GM23248 (cell line): ENCODE measurements around the gene CPED1.

Source experiments
- EZH2 ChIP-seq: fragments of 200-600 bp; sonication (generic); IDR thresholded peaks from 2 replicates; pipeline ENCODE4 v1.6.1; 2018; ENCODE audit warnings: antibody characterized with exemption, mild to moderate bottlenecking; ENCODE audit not compliant: insufficient read depth, poor library complexity, severe bottlenecking
- EZH2phosphoT487 ChIP-seq: fragments of 200-600 bp; sonication (generic); IDR thresholded peaks from 2 replicates; pipeline ENCODE4 v1.6.1; 2018; ENCODE audit warnings: antibody characterized with exemption, moderate library complexity, mild to moderate bottlenecking, low read depth; ENCODE audit not compliant: insufficient read depth

- TF ChIP-seq EZH2 (no peak), EZH2phosphoT487 (no peak)
These were observed 70.5 kb downstream of the CPED1 start for GRCh38 chr7:121058975-121059374.
